H1 (cell line): Measurements from ENCODE around the gene OR5AU1.

Experiments
- CHD1 ChIP-seq: IDR thresholded peaks from 2 replicates; pipeline ENCODE4 v1.6.1; 2012; ENCODE audit warnings: low read depth, low read length, improper control_type of control experiment
- FOSL1 ChIP-seq: IDR thresholded peaks from 2 replicates; pipeline ENCODE4 v1.6.1; 2011; ENCODE audit warnings: mild to moderate bottlenecking, low read depth, low read length, moderate library complexity; ENCODE audit not compliant: insufficient read depth
- HDAC2 ChIP-seq, 2 experiments: fragments of 300-600 bp in 1 of 2; sonication (generic) in 1 of 2; IDR thresholded peaks; 2 replicates each; pipeline ENCODE4 v1.6.1; 2011 to 2012; ENCODE audit warnings: low read depth in 2 of 2, low read length in 2 of 2, mild to moderate bottlenecking in 2 of 2, moderate library complexity in 2 of 2, borderline replicate concordance in 1 of 2, inconsistent platforms in 1 of 2
- HDAC6 ChIP-seq: IDR thresholded peaks from one replicate; pipeline ENCODE4 v1.7.1; 2012; ENCODE audit warnings: low read depth, mild to moderate bottlenecking, inconsistent platforms, low read length, moderate library complexity
- JUN ChIP-seq: IDR thresholded peaks from 2 replicates; pipeline ENCODE4 v1.6.1; 2011; ENCODE audit warnings: low read depth, mild to moderate bottlenecking, improper control_type of control experiment, low read length
- JUND ChIP-seq: IDR thresholded peaks from 2 replicates; pipeline ENCODE4 v1.6.1; 2011; ENCODE audit warnings: mild to moderate bottlenecking, improper control_type of control experiment, low read length
- KDM1A ChIP-seq: fragments of 200-600, 300-600 bp; sonication (generic); IDR thresholded peaks from 2 replicates; pipeline ENCODE4 v1.7.1; 2016; ENCODE audit warnings: mild to moderate bottlenecking, low read length, borderline replicate concordance
- MAFK ChIP-seq: IDR thresholded peaks from 2 replicates; pipeline ENCODE4 v1.6.1; 2012; ENCODE audit warnings: low read depth, mild to moderate bottlenecking, improper control_type of control experiment, low read length
- NRF1 ChIP-seq: IDR thresholded peaks from 2 replicates; pipeline ENCODE4 v1.6.1; 2011; ENCODE audit warnings: mild to moderate bottlenecking, low read depth, low read length, improper control_type of control experiment
- POLR2A ChIP-seq, 2 experiments: IDR thresholded peaks; 1 replicate in 1 of 2; 2 replicates in 1 of 2; pipeline ENCODE4 v1.6.1; 2011; ENCODE audit warnings: low read depth in 2 of 2, low read length in 2 of 2, mild to moderate bottlenecking in 2 of 2; ENCODE audit errors: control extremely low read depth in 1 of 2
- POLR2AphosphoS5 ChIP-seq: IDR thresholded peaks from 2 replicates; pipeline ENCODE4 v1.6.1; 2011; ENCODE audit warnings: low read depth, low read length

DNA sequence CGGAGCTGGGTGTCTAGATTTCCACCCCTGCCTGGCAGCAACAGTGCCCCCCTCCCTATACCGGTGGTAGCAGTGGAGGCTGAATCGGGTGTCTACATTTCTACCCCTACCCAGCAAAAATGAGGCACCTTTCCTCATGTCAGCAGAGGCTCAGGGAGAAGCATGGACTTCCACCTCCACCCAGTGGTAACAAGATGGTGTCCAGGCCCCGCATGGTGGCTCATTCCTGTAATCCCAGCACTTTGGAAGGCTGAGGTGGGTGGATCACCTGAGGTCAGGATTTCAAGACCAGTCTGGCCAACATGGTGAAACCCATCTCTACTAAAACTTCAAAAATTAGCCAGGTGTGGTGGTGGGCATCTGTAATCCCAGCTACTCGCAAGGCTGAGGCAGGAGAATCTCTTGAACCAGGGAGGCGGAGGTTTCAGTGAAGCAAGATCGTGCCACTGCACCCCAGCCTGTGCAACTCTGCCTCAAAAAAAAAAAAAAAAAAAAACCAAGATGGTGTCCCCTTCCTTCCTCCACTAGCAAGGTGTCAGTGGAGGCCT is 35.5 kb upstream of the OR5AU1 start:
- TF ChIP-seq POLR2A (IDR thresholded peaks at IDR 0.05; ENCODE audit: control extremely low read depth in 1 of 2, low read depth in 2 of 2, low read length in 2 of 2) = no peak
- no peak for TF ChIP-seq HDAC6
- no peak for TF ChIP-seq FOSL1
- no peak for TF ChIP-seq MAFK
- no peak for TF ChIP-seq KDM1A
- no peak for TF ChIP-seq NRF1
- no peak for TF ChIP-seq CHD1
- TF ChIP-seq JUND = no peak
- no peak for TF ChIP-seq HDAC2 (IDR thresholded peaks at IDR 0.05; ENCODE audit: borderline replicate concordance in 1 of 2, low read depth in 2 of 2, low read length in 2 of 2)
- TF ChIP-seq JUN = no peak
- TF ChIP-seq POLR2AphosphoS5 = no peak
